HG03196 (cell line): Measurements from ENCODE around the gene GTSF1L.
A peak's percentile ranks its signal among the peaks of the same experiment; 100 is the strongest.

Experiments
- ATAC-seq: cut with Tn5 transposase; IDR thresholded peaks from one replicate; pipeline ENCODE4 v1.9.1; 2021; ENCODE audit not compliant: unreplicated experiment

GTSF1L gene

DNA sequence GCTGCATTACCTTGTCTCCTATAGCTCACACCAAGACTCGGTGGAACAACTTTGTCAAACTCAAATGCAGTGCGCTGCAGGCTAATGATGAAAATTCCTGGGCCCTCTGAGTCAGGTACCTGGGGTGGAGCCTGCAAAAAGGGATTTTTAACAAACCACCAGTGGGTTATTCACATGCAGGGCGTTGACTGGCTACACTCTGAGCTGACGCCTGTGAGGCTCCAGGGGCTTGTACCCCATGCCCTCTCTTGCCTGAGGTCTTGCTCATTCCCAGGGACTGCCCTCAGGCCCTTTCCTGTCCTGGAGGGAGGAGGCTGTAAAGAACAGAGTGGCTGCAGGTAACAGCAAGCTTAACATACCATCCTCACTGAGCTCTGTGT, 9.2 kb downstream of the GTSF1L start:
- no peak for ATAC-seq

GRCh38 chr20:43716757-43717615, 9.8 kb downstream of the GTSF1L start:
- ATAC-seq = no peak

GRCh38 chr20:43716123-43716522, 10.7 kb downstream of the GTSF1L start:
- ATAC-seq = no peak

DNA sequence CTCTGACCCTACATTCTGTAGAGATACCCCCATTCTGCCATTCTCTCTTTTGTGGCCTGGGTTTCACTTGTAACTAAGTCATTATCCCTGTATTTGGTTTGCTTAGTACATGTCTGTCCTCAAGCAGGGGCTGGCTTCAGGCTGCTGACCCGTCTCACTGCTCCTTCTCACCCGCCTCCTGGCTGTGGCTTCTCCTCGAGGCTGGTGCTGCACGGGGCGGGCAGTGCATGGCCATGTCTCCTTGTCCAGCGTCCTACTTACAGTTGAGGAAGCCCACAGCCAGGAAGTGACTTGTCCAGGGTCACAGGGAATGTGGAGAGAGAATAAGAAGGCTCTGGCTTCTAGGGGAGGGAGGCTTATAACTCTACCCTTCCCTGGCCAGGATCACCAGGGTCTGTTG, 11.3 kb downstream of the GTSF1L start:
- ATAC-seq = no peak

- no peak for ATAC-seq
Observed at GRCh38 chr20:43715044-43715443, 11.8 kb downstream of the GTSF1L start.

- ATAC-seq = no peak
Observed at GRCh38 chr20:43711098-43711654, 15.6 kb downstream of the GTSF1L start.

GRCh38 chr20:43710370-43711044, 16.3 kb downstream of the GTSF1L start:
- ATAC-seq = no peak

DNA sequence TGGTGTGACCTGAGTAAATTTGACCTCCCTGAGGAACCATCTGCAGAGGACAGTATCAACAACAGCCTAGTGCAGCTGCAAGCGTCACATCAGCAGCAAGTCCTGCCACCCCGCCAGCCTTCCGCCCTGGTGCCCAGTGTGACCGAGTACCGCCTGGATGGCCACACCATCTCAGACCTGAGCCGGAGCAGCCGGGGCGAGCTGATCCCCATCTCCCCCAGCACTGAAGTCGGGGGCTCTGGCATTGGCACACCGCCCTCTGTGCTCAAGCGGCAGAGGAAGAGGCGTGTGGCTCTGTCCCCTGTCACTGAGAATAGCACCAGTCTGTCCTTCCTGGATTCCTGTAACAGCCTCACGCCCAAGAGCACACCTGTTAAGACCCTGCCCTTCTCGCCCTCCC, 24.3 kb downstream of the GTSF1L start:
- ATAC-seq = no peak

GRCh38 chr20:43700627-43701026, 26.2 kb downstream of the GTSF1L start:
- no peak for ATAC-seq

- no peak for ATAC-seq
Observed at GRCh38 chr20:43699941-43700565, 26.7 kb downstream of the GTSF1L start.

- ATAC-seq = no peak
Observed at GRCh38 chr20:43695571-43695970, 31.2 kb downstream of the GTSF1L start.

DNA sequence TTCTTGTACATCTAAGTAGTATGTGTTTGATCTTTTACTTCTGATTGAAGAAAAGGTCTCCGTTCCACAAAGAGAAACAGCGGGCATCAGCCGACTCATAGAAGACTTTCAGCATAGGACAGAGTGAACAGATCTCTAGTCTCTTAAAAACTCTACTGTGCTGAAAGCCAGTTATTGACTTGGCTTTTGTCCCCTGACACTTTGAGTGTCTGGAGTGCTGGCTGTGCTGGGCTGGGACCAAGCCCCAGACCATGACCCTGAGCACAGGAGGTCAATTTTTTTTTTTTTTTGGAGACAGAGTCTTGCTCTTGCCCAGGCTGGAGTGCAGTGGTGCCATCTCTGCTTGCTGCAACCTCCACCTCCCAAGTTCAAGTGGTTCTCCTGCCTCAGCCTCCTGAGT, 32.0 kb downstream of the GTSF1L start:
- no peak for ATAC-seq

DNA sequence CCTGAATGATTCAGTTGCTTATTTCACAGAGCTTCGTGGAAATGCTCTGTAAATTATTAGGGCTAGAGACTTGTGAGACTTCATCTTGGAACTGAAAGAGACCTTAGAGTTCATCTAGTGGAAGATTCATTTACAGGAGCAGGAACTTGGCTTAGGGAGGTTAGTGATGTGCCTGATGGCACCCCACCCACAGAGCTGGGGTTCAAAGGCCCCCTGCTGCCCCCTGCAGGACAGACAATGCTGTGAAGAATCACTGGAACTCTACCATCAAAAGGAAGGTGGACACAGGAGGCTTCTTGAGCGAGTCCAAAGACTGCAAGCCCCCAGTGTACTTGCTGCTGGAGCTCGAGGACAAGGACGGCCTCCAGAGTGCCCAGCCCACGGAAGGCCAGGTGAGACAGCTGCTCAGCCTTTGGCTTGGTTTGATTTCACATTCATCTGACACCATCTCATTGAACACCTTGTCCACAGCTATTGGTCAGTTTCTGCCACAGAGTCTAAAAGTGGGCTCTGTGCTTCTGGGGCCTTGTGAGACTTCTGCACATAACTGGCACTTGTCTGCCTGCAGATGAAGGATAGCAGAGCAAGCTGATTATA, 34.8 kb downstream of the GTSF1L start:
- ATAC-seq = no peak

DNA sequence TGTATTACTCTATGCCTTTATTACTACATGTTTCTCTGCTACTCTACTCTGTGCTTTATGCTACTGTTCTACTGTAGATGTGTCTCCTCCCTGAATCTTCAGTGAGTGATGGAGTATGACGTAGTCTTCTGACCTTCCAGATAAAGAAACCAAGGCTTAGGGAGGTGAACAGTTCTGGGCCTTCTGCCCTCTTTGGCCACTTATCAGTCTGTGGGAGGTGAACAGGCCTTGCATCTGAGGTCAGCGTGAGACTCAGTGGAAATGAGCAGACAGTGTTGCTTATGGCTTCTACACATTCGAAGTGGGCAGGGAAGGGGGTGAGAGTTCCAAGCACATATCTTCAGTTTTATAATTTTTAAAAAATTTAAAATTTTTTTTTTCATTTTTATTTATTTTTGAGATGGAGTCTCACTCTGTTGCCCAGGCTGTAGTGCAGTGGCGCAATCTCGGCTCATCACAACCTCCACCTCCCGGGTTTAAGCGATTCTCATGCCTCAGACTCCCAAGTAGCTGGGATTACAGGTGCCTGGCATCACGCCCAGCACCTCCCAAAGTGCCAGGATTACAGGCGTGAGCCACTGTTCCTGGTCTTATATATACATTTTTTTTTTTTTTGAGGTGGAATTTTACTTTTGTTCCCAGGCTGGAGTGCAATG, 35.7 kb downstream of the GTSF1L start:
- ATAC-seq = no peak

DNA sequence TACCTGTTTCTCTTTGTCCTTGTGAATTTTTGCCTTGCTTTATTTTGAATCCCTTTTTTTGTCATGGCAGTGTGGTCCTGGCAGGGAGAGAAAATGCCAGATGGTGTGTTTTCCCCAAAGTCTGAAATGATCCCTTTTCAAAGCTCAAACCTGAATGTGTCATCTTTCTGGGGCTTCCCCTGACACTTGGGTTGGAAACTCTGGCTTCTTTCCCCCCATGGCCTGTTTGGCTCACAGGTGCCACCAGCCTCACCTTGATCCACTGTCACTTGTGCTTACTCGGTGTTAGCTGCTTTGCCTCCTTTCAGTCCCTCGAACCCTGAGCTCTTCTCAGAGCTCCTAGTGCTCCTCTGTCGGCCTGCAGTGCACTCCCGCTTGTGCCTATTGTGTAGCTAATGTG, 37.6 kb downstream of the GTSF1L start:
- no peak for ATAC-seq

DNA sequence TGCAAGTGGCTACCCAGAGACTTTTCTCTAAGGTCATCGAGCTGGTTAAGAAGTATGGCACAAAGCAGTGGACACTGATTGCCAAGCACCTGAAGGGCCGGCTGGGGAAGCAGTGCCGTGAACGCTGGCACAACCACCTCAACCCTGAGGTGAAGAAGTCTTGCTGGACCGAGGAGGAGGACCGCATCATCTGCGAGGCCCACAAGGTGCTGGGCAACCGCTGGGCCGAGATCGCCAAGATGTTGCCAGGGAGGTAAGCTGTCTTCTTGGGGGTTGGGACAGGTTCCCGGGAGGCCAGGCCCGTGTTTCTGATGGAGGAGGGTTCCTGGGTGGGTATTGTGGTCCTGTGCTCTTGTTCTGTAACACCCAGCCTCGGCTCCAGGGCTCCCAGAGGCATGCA, 40.0 kb downstream of the GTSF1L start:
- no peak for ATAC-seq

GRCh38 chr20:43682446-43682845, 44.4 kb downstream of the GTSF1L start:
- ATAC-seq = peak; percentile 21

GRCh38 chr20:43681991-43682410, 44.8 kb downstream of the GTSF1L start:
- ATAC-seq = peak; percentile 96

- peak; percentile 17 for ATAC-seq
Observed at GRCh38 chr20:43681468-43681942, 45.3 kb downstream of the GTSF1L start.

DNA sequence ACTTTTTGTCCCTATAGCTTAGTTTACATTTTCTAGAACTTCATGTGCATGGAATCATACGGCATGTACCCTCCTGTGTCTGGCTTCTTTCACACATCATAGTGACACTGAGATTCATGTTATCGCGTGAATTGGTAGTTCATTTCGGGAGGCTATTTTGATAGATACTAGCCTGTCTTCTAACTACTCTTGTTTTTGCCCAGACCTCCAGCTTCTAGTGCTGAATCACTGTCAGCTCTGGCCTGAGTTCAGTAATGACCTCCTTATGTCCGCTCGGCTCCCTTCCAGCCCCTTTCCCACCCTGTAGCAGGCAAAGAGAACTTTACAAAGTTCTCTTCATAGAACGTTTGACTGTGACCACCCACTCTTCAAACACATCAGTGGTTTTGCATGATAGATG, 45.8 kb downstream of the GTSF1L start:
- ATAC-seq = no peak

GRCh38 chr20:43676368-43676767, 50.4 kb downstream of the GTSF1L start:
- no peak for ATAC-seq
